ENCODE measurements around the gene DNAAF9. TPM values are rescaled to one million over a fixed set of nuclear protein-coding genes. Genes with fewer than 3 reads are reported as not detected.

Gene DNAAF9
- total and polyA plus RNA-seq, 2 of the 8 experiments (the other 6 are each of a cell fraction or from before 2014, with no cell fraction given): 2.6 to 5.7 TPM

- no peak for TF ChIP-seq MAFK (IDR thresholded peaks at IDR 0.05; ENCODE audit: low read depth, low read length)
These were observed 16.6 kb downstream of the DNAAF9 start (continued) for GRCh38 chr20:3390759-3391425.
